ENCODE measurements around the gene SETD3. TPM values are rescaled to one million over a fixed set of nuclear protein-coding genes. Genes with fewer than 3 reads are reported as not detected.

SETD3 gene
- total RNA-seq, 1 donor from 2014 or later: 52.9 TPM

- intact Hi-C loops (cut with micrococcal nuclease): no loop called here
Observed at GRCh38 chr14:99397698-99398097, 83.0 kb downstream of the SETD3 start.

- intact Hi-C loops (cut with micrococcal nuclease): no loop called here
Observed at GRCh38 chr14:99395909-99396530, 84.6 kb downstream of the SETD3 start.

- intact Hi-C loops (cut with micrococcal nuclease): no loop called here
Observed at GRCh38 chr14:99394602-99395156, 86.0 kb downstream of the SETD3 start.

GRCh38 chr14:99393059-99393655 lies 87.5 kb downstream of the SETD3 start:
- intact Hi-C loops (cut with micrococcal nuclease): no loop called here

- intact Hi-C loops (cut with micrococcal nuclease): no loop called here
Observed at GRCh38 chr14:99391671-99392070, 89.0 kb downstream of the SETD3 start.

GRCh38 chr14:99389174-99389826 lies 91.4 kb downstream of the SETD3 start:
- intact Hi-C loops (cut with micrococcal nuclease): loop anchor here (1.0 to 10.0 kb wide), 2 partner anchors 26 to 236 kb away; no protein-coding TSS in a partner anchor

- intact Hi-C loops (cut with micrococcal nuclease): loop anchor here (10.0 kb wide), 1 partner anchor 237 kb away; no protein-coding TSS in a partner anchor
Observed at GRCh38 chr14:99388286-99388685, 92.4 kb downstream of the SETD3 start.

- intact Hi-C loops (cut with micrococcal nuclease): loop anchor here (10.0 kb wide), 1 partner anchor 237 kb away; no protein-coding TSS in a partner anchor
Observed at GRCh38 chr14:99387880-99388279, 92.8 kb downstream of the SETD3 start.

GRCh38 chr14:99384450-99385417 lies 95.9 kb downstream of the SETD3 start:
- intact Hi-C loops (cut with micrococcal nuclease): loop anchor here (10.0 kb wide), 1 partner anchor 240 kb away; no protein-coding TSS in a partner anchor

- intact Hi-C loops (cut with micrococcal nuclease): loop anchor here (10.0 kb wide), 1 partner anchor 241 kb away; no protein-coding TSS in a partner anchor
Observed at GRCh38 chr14:99383472-99384449, 96.9 kb downstream of the SETD3 start.

- intact Hi-C loops (cut with micrococcal nuclease): loop anchor here (10.0 kb wide), 1 partner anchor 242 kb away; no protein-coding TSS in a partner anchor
Observed at GRCh38 chr14:99382781-99383471, 97.7 kb downstream of the SETD3 start.

- intact Hi-C loops (cut with micrococcal nuclease): loop anchor here (10.0 kb wide), 1 partner anchor 243 kb away; no protein-coding TSS in a partner anchor
Observed at GRCh38 chr14:99382071-99382470, 98.6 kb downstream of the SETD3 start.

GRCh38 chr14:99381688-99382060 lies 99.0 kb downstream of the SETD3 start:
- intact Hi-C loops (cut with micrococcal nuclease): loop anchor here (10.0 kb wide), 1 partner anchor 243 kb away; no protein-coding TSS in a partner anchor

GRCh38 chr14:99380991-99381687 lies 99.5 kb downstream of the SETD3 start:
- intact Hi-C loops (cut with micrococcal nuclease): loop anchor here (10.0 kb wide), 1 partner anchor 244 kb away; no protein-coding TSS in a partner anchor

- intact Hi-C loops (cut with micrococcal nuclease): loop anchor here (10.0 kb wide), 1 partner anchor 244 kb away; no protein-coding TSS in a partner anchor
Observed at GRCh38 chr14:99380402-99380801, 100.3 kb downstream of the SETD3 start.

- intact Hi-C loops (cut with micrococcal nuclease): no loop called here
Observed at GRCh38 chr14:99378782-99379214, 101.9 kb downstream of the SETD3 start.

GRCh38 chr14:99377951-99378350 lies 102.7 kb downstream of the SETD3 start:
- intact Hi-C loops (cut with micrococcal nuclease): no loop called here

- intact Hi-C loops (cut with micrococcal nuclease): no loop called here
Observed at GRCh38 chr14:99374964-99375363, 105.7 kb downstream of the SETD3 start.
